ENCODE results near the gene PRSS57.
"Not testable (repeated sequence)": the region's sequence is repeated elsewhere in the genome, so short reads cannot be mapped to it uniquely, and the experiment has no call there.

PRSS57 gene

DNA sequence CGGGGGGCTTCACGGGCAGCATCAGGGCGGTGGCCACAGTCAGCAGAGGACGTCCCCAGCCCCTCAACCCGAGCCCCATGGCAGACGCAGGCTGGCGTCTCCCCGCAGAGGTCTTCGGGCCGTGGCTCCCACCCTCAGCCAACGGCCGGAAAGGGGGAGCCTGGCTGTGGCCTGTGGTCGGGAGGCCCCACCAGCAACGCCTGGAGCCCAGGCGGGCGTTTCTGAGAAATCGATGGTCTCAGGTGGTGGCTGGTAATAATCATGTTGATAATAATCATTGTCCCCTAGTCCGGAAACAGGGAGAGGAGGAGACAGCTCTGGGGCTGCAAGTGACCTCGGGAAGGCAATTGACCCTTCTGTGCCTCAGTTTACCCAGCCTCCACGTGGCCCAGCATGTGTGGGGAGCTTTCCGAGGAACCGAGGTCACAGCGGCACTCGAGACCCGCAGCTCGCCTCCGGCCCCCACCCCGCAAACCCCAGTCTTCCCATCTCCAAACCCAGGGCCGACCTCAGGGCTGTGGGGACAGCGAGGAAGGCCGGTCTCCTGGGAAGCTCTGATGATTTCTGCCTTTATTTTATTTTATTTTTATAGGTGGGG, at the start of gene PRSS57:
TSS of gene PRSS57 (minus strand) at position 101 of the 598 bp plus-strand sequence. CDS start at position 79, 22 bp downstream.
- DNase-seq (ENCODE audit: low read depth) = no peak

DNA sequence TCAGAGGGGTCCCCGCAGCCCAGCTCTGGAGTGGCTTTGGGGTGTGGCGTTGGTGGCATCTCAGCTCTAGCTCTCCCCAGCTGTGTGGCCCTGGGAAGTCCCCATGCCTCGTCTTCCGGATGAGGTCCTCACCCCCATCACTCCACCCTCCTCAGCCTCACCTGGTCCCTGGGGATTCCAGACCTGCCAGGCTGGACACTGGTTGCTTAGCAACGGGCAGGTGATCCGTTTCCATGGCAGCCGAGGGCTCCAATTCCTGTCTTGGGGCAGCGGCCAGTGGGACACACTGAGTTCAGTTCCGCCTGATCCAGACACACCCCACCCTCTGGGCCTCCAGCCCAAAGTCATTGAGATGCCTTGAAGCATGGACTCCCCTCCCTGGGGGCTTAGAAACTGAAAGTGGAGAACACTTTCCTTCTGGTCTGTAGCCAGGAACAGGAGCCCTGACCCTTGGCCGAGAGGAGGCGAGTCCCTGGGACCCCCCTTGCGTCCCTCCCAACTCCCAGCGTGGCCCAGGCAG, 48.0 kb upstream of the PRSS57 start:
- no peak for DNase-seq (ENCODE audit: low read depth)

DNA sequence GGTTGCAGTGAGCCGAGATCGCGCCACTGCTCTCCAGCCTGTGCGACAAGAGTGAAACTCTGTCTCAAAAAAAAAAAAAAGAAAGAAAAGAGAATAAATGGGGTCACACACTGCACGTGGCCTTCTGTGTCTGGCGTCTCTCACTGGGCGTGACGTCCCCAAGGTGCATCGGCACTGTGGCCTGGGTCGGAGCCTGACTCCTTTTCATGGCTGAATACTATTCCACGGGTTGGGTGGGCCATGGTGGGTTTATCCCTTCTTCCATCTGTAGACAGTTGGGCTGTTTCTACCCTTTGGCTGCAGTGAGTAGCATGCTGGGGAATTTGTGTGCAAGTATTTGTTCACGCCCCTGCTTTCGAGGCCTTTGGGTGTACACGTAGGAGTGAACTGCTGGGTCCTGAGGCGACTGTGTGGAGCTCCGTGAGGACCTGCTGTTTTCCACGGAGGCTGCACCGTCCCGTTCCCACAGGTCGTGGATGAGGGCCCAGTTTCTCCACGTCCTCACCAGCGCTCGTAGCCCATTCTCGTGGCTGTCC, 47.4 kb upstream of the PRSS57 start:
- DNase-seq (ENCODE audit: low read depth) = no peak

DNA sequence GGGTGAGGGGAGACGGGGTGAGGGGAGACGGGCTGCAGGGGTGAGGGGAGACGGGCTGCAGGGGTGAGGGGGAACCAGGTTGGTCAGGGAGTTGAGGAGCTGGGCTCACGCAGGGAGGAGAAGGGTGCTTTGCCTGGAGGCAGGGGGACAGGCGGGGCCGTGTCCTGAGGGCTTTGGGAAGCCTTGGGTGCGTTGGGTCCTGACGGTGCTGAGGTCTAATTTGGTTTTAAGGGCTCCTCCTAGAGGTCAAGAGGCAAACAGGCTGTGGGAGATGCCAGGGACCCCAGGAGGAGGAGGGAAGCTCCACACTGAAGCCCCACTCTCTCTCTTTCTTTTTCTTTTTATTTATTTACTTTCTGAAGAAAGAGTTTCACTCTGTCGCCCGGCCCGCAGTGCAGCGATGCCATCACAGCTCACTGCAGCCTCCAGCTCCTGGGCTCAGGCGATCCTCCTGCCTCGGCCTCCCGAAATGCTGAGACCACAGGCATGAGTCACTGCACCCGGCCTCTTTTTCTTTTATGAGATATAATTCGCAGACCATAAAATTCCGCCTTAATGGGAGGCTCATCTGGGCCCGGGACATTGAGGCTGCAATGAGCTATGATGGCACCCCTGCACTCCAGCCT, 46.4 kb upstream of the PRSS57 start:
- no peak for DNase-seq (ENCODE audit: low read depth)

DNA sequence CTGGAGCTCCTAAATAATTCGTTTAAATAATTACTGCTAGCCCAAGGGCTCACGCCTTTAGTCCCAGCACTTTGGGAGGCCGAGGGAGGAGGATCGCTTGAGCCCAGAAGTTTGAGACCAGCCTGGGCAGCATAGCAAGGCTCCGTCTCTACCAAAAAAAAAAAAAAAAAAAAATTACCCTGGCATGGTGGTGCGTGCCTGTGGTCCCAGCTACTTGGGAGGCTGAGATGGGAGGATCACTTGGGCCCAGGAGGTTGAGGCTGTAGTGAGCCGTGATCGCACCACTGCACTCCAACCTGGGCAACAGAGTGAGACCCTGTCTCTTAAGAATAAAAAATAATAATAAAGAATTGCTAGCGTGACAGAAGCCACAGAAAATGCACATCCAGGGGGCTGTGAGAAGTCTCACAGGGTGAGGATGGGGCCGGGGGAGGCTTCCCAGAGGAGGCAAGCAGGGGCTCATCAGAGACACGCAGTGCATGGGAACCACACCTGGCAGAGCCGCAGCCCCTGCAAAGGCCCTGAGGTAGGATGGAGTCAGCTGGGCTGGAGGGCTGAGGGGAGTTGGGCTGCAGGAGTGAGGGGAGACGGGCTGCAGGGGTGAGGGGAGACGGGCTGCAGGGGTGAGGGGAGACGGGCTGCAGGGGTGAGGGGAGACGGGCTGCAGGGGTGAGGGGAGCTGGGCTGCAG, 45.7 kb upstream of the PRSS57 start:
- DNase-seq (ENCODE audit: low read depth) = not testable (repeated sequence)

DNA sequence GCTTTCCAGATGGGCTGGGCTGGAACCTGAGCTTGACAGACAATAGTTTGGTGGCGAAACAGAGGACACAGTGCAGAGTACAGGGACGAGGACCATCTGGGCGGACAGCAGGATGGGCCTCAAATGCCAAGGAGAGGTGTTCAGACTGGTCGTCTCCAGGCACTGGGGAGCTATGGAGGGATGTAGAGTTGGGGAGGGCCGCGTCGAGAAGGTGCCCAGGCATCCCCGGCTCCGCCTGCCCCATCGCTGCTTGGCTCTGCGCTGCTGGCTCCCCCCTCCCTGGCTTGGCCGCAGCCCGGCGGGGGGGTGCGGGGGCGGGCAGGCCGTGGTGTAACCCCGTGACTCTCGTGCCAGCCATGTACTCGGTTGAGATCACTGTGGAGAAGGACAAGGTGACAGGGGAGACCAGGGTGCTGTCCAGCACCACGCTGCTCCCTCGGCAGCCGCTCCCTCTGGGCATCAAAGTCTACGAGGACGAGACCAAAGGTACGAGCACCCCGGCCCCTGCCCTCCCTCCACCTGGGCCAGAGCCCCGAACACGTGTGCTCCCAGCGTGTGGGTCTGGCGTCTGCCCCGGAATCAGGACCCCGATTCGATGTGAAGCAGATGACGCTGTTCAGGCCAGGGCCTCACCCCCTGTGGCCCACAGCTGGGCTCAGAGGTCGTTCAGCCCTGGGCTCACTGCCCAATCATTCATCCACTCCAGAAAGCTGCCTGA, 44.9 kb upstream of the PRSS57 start:
- DNase-seq (ENCODE audit: low read depth) = no peak

DNA sequence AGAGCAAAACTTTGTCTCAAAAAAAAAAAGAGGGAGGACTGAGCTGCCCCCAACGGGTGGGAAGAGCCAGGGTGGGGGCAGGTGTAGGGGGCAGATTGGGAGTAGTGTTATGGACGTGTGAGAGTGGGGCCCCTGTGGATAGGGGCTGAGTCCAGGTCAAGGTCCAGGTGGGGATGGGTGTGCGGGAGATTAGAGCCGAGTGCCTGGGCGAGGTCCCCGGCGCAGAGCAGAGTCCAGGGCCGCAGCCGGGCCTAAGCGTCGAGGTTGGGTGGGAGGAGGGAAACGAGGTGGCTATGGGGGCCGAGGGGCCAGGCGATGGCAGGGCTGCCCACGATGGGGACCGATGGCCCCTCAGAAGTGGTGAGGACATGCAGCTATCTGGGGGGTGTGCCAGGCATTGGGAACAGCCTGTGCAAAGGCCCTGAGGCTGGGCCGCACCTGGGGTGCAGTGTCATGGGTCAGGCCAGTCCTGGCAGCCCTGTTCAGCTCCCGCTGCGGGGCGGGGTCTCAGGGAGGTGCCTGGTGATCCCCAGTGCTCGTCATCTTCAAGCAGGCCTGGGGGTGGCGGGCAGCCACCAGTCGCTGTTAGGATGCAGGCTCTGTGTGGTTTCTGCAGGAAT, 43.4 kb upstream of the PRSS57 start:
- DNase-seq (ENCODE audit: low read depth) = no peak

DNA sequence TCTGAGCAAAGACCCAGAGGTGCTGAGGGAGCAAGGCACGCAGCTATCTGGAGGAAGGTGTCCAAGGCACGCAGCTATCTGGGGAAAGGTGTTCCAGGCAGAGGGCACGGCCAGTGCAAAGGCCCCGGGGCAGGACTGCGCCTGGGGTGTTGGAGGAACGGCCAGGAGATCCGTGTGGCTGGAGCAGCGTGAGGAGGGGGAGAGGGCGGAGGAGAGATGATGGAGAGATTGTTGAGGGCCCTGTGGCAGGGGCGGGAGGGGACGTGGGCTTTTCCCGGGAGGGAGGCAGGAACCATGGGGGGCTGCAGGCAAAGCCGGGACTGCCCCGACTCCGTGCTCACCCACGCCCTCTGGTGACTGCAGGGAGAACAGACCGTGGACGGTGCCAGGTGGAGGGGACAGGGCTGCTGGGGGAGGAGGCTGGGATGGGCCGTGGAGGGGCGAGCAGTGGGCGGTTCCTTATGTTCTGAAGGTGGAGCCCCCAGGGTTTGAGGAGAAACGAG, 42.4 kb upstream of the PRSS57 start:
- no peak for DNase-seq (ENCODE audit: low read depth)

DNA sequence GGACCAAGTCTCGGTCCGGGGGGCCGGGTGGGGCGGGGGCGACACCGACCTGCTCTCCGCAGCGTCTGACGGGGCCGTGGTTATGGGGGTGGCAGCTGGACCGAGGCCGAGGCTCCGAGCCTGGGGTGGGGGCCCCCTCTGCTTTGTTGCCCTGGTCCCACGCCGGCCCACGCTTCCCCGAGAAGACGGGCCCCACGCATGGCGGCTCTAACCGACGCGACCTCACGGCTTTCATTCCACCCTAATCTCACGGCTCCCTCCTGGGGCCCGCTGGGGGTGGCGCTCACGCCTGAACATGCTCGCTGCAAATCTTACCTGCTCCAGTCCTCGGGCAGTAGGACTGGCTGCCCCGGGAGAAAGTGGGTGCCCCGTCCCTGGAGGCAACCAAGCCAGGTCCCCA, 40.9 kb upstream of the PRSS57 start:
- no peak for DNase-seq (ENCODE audit: low read depth)

DNA sequence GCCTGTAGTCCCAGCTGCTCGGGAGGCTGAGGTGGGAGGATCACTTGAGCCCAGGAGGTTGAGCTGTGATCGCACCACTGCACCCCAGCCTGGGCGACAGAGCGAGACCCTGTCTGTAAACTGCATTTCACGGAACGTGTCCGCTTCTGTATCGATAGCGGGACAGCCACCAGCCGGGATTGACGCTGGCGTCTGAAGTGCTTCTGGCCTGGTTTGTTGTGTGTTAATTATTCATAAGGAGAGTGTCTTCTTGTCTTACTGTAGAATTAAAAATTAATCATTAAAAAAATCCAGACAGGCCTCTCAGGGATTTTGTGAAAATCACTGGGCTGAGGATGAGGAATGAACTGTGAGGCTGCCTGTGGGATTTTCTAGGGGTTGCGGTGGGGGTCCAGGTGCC, 39.5 kb upstream of the PRSS57 start:
- DNase-seq (ENCODE audit: low read depth) = no peak

DNA sequence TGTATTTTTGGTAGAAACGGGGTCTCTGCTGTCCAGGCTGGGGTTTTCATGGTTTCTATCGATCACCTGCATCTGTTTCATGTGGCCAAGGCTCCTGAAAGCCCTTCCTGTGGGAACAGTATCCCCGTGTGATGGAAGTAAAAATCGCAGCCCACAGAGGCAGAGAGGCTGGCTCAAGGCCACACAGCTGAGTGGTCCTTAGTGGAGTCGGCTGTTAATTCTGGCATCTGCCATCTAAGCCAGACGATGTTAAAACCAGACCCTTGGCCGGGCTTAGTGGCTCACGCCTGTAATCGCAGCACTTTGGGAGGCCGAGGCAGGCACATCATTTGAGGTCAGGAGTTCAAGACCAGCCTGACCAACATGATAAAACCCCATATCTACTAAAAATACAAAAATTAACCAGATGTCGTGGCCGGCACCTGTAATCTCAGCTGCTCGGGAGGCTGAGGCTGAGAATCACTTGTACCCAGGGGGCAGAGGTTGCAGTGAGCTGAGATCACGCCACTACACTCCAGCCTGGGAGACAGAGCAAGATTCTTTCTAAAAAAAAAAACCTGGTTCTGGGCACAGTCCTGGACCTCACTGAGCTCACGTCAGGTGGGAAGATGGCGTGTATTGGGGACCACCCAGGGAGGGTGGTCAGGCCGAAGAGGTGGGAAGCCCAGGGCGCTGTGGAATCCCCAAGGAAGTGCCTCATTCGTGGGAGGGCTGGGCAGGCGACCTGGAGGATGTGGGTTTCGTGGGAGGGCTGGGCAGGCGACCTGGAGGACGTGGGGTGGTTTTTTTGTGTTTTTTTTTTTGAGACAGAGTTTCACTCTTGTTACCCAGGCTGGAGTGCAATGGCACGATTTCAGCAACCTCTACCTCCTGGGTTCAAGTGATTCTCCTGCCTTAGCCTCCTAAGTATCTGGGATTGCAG, 37.2 kb upstream of the PRSS57 start:
- DNase-seq (ENCODE audit: low read depth) = no peak

DNA sequence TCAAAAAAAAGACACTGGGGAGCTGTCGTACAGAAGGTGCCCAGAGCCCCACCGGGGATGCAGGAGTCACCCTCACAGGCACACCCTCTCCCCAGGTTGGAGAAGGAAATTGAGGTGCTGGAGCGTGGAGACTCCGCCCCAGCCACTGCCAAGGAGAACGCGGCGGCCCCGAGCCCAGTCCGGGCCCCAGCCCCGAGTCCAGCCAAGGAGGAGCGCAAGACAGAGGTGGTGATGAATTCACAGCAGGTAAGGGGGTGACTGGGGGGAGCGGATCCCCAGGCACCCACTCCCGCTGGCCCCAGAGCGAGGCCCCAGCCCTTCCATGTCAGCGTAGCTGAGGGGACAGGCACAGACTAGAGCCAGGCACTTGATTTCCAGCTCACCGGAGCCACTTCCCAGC, 35.7 kb upstream of the PRSS57 start:
- no peak for DNase-seq (ENCODE audit: low read depth)

DNA sequence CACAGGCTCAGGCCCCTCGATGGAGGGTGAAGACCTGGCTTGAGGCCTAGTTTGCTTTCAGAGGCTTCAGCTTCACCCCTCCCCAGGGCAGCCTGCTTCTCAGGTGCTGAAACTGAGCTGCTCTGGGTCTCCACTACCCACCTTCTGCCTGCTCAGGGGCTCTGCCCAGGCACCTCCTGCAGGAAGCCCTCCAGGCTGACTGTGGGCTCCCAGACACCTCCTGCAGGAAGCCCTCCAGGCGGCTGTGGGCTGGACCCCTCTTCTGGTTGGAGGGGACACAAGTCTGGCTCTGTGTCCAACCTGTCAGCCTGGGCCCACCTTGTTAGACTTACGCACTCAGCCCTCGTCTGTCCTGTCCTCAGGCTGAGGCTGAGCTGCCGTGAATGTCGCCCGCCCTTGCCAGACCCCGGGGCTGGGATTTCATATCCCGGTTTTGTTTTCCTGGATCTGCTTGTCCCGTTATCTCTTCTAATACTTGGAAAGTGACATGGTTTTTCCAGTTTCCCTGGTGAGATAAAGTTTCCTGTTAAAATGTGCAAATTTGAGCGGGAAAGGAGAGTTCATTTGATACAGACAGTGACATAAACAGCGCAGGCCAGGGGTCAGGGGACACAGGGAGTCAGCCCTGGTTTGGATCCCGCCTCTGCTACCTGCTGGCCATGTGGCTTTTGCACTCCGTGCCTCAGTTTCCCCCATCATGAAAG, 34.9 kb upstream of the PRSS57 start:
- DNase-seq (ENCODE audit: low read depth) = no peak

DNA sequence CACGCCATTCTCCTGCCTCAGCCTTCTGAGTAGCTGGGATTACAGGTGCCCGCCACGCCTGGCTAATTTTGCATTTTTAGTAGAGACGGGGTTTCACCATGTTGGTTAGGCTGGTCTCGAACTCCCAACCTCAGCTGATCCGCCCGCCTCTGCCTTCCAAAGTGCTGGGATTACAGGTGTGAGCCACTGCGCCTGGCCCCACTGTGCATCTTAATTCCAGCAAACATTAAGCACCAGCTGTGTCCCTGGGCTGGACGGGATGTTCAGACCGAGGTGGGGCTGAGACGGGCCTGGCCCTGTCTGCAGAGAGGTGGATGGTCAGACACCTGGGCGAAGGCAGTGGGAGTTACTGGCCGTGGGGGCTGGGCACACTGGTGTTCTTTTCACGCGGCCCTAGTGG, 34.3 kb upstream of the PRSS57 start:
- DNase-seq (ENCODE audit: low read depth) = not testable (repeated sequence)

DNA sequence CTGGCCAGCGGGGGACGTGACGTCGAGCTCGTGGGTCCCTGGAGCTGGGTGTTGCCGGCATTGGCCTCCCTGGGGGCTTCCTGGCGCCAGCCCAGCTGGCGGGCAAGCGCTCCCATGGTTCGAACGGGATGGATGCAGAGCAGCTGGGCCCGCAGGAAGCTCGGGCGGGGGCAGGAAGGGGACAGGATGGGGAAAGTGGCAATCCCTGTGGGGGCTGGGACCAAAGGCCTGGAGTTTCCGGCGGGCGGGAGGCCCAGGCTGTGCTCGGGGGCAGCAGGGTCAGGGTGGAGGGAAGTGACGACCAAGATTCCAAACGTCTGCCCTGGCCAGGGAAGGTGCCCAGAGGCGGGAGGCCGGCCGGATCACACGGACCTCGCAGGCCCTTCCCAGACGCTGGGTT, 32.8 kb upstream of the PRSS57 start:
- no peak for DNase-seq (ENCODE audit: low read depth)

DNA sequence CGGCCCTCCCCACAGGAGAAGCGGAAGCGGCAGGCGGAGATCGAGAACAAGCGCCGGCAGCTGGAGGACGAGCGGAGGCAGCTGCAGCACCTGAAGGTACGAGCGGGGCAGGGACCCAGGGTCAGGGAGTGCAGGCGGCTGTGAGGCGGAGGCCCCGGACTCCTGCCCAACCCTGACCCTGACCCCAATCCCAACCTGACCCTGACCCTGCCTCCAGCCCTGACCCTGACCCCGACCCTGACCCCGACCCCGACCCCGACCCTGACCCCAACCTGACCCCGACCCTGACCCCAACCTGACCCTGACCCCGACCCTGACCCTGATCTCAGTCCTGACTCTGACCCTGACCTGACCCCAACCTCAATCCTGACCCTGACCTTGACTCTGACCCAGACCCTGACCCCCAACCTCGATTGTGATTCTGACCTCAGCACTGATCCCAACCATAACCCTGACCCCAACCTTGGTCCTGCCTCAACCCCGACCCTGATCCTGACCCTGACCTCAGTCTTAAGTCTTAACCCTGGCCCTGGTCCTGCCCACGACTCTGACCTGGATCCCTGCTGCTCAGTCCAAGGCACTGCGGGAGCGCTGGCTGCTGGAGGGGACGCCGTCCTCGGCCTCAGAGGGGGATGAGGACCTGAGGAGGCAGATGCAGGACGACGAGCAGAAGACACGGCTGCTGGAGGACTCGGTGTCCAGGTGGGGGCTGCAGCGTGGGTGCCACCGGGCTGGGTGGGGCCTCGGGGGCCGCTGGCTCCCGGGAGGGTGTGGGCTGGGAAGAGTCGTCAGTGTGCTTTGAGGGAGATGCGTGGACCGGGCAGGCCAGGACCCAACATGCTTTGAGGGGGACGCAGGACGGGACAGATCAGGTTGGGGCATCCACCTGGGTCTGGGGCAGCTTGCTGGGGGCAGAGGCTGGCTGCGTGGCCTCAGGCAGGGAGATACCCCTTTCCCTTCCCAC, 32.0 kb upstream of the PRSS57 start:
- no peak for DNase-seq (ENCODE audit: low read depth)

DNA sequence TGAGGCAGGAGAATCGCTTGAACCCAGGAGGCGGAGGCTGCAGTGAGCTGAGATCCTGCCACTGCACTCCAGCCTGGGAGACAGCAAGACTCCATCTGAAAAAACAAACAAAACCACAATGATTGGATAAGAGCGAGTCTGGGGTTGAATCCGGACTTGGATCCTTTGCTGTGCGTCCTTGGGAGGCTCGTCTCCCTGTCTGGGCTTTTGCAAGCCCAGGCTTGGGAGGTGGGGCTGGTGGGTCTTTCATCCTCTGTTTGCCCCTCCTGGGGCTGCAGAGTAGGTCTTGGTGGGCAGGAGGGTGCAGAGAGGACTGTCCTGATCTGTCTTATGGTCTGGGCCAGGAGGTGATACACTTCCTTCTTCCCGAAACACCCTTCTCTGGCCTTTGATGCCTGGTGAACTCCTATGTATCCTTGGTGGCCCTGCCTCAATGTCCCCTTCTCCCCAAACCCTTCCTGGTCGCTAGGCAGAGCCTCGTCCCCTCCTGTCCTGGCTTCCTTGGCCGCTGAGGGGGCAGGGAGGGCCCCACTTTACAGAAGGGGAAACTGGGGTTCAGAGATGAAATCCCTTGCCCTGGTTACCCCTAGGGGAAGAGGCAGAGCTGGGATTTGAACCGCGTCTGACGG, 30.3 kb upstream of the PRSS57 start:
- DNase-seq (ENCODE audit: low read depth) = no peak

DNA sequence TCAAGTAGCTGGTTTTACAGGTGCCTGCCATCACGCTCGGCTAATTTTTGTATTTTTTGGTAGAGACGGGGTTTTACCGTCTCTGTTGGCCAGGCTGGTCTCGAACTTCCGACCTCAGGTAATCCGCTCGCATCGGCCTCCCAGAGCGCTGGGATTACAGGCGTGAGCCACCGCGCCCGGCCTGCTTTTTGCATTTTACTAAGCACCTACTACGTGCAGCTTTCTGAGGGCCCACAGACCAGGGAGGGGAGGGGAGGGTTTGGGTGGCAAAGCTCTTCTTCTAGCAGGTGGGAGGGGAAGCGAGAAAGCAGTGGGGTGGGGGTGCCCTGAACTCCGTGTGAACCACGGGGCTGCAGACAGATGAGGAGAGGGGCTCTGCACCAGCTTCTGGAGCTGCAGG, 28.5 kb upstream of the PRSS57 start:
- DNase-seq (ENCODE audit: low read depth) = no peak
